Natural killer cell treated with Interleukin-12 subunit alpha and Interleukin-12 subunit beta and Interleukin-15 and Interleukin-18, amount 100 ng/mL, for 72 hours (primary cell): ENCODE data around the gene COPS4. TPM values are rescaled to one million over a fixed set of nuclear protein-coding genes. Genes with fewer than 3 reads are reported as not detected.
"Not testable (repeated sequence)": the region's sequence is repeated elsewhere in the genome, so short reads cannot be mapped to it uniquely, and the experiment has no call there.

ENCODE experiments used
- ATAC-seq, 2 donors: fragments of 150-1000 bp; cut with Tn5 transposase in 1 of 2; sonication (Bioruptor Pico), chemical (Tn5 transposase) in 1 of 2; 2 replicates each; pipeline ENCODE4 v1.10.0; 2021
- DNase-seq: peaks from one replicate; pipeline ENCODE4 v3.0.0; 2022; ENCODE audit warnings: low spot score
- H3K27ac Mint-ChIP-seq, 2 donors: 1 replicate in 1 of 2; 2 replicates in 1 of 2; pipeline ENCODE4 v1.8.0; 2022; ENCODE audit warnings: mixed read lengths in 2 of 2, mild to moderate bottlenecking in 1 of 2, moderate library complexity in 1 of 2
- H3K27me3 Mint-ChIP-seq, 2 donors: 1 replicate in 1 of 2; 2 replicates in 1 of 2; pipeline ENCODE4 v1.8.0; 2022; ENCODE audit warnings: mixed read lengths in 2 of 2
- H3K36me3 Mint-ChIP-seq: one replicate; pipeline ENCODE4 v1.8.0; 2022; ENCODE audit warnings: mixed read lengths
- H3K4me1 Mint-ChIP-seq, 2 donors: 1 replicate in 1 of 2; 2 replicates in 1 of 2; pipeline ENCODE4 v1.8.0; 2022; ENCODE audit warnings: low read depth in 2 of 2, mixed read lengths in 2 of 2, mild to moderate bottlenecking in 1 of 2
- H3K4me3 Mint-ChIP-seq: one replicate; pipeline ENCODE4 v1.8.0; 2022; ENCODE audit warnings: mixed read lengths
- H3K9me3 Mint-ChIP-seq: 2 replicates; pipeline ENCODE4 v1.8.0; 2022; ENCODE audit warnings: mixed read lengths
- total RNA-seq, 2 donors: library from RNA; stranded (reverse); gene quantifications; one replicate each; pipeline ENCODE4 v1.2.3, GENCODE V29; 2022

The COPS4 gene
- total RNA-seq = 10 to 100 TPM; 28.2 to 35.6 TPM

DNA sequence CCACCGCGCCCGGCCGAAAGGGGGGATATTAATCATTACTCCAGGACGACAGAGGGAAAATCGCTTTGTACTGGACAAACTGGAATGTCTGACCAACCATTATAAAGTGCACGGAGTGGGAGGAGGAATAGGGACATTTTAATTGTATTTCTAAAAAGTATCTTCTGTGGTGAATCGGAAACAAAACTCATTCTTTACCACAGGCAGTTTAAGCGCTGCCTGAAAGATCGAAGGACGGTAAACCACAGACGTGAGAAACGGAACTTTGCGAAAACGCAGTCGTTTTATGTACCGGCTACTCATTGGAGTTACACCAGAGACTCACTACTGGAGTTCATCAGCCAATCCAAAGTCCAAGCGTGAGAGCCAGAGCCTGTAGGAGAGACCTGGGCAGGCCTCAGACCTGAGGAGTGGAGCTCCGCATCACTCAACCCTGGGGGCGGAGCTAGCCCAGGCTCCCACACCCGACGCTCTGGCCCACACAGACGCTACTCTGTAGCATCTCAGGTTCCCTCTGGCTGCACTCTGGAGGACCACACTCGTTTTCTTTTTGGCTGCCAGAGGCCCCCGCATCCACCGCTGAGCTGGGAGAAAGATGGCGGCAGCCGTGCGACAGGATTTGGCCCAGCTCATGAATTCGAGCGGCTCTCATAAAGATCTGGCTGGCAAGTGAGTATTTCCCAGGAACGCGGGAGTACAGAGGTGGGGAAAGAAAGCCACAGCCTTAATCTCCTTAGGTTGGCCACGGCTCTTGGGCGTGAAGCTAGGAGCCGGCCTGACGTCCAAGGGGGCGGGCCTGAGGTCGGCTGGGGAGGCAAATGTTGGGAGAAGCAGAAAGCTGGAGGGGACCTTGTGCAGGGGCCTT, at the start of gene COPS4:
Gene COPS4 (plus strand): TSS at position 554 of the 865 bp plus-strand sequence. CDS start 42 bp downstream, at position 596.
- peak within 1 kb of the TSS; percentile 100 for H3K4me3 Mint-ChIP-seq
- peak within 1 kb of the TSS; percentile 94 to 100 for H3K27ac Mint-ChIP-seq
- H3K36me3 Mint-ChIP-seq = peaks cover 5% of the 10 kb centered on the region
- no peaks in the 10 kb centered on the region for H3K9me3 Mint-ChIP-seq
- ATAC-seq (peak; percentile 100), DNase-seq (peak; percentile 98)
- H3K27me3 Mint-ChIP-seq = no peaks in the 10 kb centered on the region
- peaks cover 23 to 26% of the 10 kb centered on the region in 2 donors for H3K4me1 Mint-ChIP-seq

DNA sequence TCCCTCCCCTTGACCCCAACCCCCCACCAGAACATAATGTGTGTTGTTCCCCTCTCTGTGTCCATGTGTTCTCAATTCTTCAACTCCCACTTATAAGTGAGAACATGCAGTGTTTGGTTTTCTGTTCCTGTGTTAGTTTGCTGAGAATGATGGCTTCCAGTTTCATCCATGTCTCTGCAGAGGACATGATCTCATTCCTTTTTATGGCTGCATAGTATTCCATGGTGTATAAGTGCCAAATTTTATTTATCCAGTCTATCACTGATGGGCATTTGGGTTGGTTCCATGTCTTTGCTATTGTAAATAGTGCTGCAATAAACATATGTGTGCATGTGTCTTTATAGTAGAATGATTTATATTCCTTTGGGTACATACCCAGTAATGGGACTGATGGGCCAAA, 47.5 kb upstream of the COPS4 start:
- H3K27ac Mint-ChIP-seq, H3K36me3 Mint-ChIP-seq, H3K4me3 Mint-ChIP-seq, H3K27me3 Mint-ChIP-seq, H3K9me3 Mint-ChIP-seq, DNase-seq, ATAC-seq: not testable (repeated sequence)
- H3K4me1 Mint-ChIP-seq = peaks cover 21 to 31% of the 10 kb centered on the region in 2 donors

DNA sequence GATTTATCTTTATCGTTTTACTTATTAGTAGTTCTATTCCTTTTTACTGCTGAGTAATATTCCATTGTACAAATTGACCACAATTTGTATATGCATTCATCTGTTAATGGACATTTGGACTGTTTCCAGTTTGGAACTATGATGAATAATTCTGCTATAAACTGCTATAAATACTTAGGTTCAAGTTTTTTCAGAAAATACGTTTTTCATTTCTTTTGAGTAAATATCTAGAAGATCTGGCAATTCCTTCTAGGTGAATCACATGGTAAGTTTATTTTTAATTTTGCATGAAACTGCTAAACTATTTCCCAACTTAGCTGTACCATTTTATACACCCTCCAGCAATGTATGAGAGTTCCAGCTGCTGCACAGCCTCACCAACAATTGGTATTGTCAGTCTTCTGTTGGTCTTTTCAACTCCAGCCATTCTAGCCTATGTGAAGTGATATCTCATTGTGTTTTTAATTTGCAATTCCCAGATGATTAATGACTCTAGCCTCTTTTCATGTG, 46.6 kb upstream of the COPS4 start:
- DNase-seq (no peak), ATAC-seq (no peak)
- Mint-ChIP-seq H3K4me1 (peaks cover 21 to 31% of the 10 kb centered on the region in 2 donors), H3K27me3 (no peaks in the 10 kb centered on the region), H3K27ac (no peak overlapping the region), H3K36me3 (peaks cover 6% of the 10 kb centered on the region), H3K4me3 (no peak overlapping the region), H3K9me3 (no peaks in the 10 kb centered on the region)

DNA sequence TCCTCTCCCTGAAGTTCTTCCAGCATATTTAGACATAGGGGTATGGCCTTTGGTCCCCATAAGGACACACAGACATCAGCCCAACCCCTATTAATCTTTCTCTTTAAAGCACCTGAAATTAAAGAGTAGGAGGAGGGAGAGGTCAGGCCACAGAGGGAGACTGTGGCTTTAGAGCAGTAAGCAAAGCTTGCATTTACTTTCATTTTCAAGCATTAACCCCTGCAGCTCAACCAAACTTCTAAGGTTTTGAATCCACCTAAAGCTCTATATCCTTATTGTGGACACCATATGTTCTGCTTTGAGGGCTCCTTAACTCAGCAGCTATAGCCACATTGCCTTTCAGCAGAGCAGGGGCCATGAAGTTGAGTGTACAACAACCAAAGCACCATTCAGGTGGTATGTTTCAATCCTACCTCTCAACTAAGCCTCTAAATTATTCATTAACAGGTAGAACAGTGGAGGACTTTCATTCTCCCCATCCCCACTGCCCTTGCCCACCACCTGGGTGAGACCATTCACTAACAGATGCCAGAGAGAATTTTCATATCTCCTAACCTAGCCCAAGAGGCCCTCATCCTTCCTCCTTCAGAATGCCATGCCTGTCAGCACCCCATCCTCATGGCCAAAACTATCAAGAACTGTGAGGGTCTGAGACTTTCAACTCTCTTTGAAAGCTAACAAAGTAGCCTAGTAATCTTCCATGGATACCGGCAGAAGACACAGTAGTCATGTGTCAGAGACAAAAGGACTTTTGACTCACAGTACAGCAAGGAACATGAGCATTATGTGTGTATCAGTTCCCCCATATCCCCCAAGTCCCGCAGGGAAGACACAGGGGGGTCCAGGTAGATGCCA, 45.2 kb upstream of the COPS4 start:
- Mint-ChIP-seq H3K27ac (peak overlapping the region; percentile 49 to 81), H3K4me1 (peaks cover 14 to 23% of the 10 kb centered on the region in 2 donors), H3K36me3 (no peaks in the 10 kb centered on the region), H3K9me3 (no peaks in the 10 kb centered on the region), H3K27me3 (no peaks in the 10 kb centered on the region), H3K4me3 (peak overlapping the region; percentile 57)
- ATAC-seq (peak; percentile 64 to 70), DNase-seq (no peak)

DNA sequence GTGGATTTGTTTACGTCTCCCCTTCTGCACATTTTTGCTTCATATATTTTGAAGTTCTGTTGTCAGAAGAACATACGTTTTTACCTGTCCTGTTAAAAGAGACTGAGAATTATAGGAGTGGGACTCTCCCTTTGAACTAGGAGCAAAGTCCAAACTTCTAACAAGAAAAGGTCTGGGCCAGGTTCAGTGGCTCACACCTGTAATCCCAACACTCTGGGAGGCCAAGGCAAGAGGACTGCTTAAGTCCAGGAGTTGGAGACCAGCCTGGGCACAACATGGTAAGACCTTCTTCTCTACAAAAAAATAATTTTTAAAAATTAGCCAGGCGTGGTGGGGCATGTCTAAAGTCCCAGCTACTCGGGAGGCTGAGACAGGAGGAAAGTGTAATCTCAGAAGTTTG, 40.1 kb upstream of the COPS4 start:
- DNase-seq = no peak
- Mint-ChIP-seq H3K4me1 (peaks cover 9 to 31% of the 10 kb centered on the region in 2 donors), H3K27me3 (no peaks in the 10 kb centered on the region), H3K36me3 (no peaks in the 10 kb centered on the region), H3K4me3 (no peak overlapping the region), H3K27ac (no peak overlapping the region), H3K9me3 (no peaks in the 10 kb centered on the region)
- no peak for ATAC-seq

DNA sequence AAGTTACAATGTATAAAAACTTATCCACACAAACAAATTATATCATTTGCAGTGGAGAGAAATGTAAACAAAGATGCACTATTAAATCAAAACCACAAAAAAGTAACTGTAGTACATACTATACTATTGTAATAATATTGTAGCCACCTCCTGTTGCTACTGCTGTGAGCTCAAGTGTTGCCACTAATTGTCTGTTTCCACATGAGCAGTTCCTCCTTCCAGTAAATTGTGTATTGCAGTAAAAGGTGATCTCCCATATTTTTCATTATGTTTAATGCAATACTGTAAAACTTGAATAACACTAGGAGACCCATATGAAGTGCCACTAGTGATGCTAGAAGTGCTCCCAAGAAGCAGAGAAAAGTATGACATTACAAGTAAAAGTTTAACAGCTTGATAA, 36.1 kb upstream of the COPS4 start:
- Mint-ChIP-seq H3K4me1 (peaks cover 5 to 19% of the 10 kb centered on the region in 2 donors), H3K36me3 (no peaks in the 10 kb centered on the region), H3K27me3 (no peaks in the 10 kb centered on the region), H3K4me3 (no peak overlapping the region), H3K9me3 (no peaks in the 10 kb centered on the region), H3K27ac (no peak overlapping the region)
- ATAC-seq = no peak
- no peak for DNase-seq

DNA sequence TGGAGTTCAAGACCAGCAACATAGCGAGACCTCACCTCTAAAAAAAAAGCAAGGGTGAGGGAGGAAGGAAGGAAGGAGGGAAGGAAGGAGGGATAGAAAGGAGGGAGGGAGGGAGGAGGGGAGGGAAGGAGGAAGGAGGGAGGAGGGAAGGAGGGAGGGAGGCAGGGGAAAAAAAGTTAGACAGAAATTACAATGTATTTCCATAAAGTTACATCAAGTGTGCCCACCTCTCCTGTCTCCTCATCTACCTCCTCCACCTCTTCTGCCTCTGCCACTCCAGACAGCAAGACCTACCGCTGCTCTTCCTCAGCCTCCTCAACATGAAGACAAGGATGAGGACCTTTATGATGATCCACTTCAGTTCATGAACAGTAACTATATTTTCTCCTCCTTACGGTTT, 32.7 kb upstream of the COPS4 start:
- peaks cover 14 to 22% of the 10 kb centered on the region in 2 donors for H3K4me1 Mint-ChIP-seq
- H3K27ac Mint-ChIP-seq = no peak overlapping the region
- no peak overlapping the region for H3K4me3 Mint-ChIP-seq
- no peaks in the 10 kb centered on the region for H3K36me3 Mint-ChIP-seq
- H3K27me3 Mint-ChIP-seq = no peaks in the 10 kb centered on the region
- DNase-seq (no peak), ATAC-seq (no peak)
- no peaks in the 10 kb centered on the region for H3K9me3 Mint-ChIP-seq

DNA sequence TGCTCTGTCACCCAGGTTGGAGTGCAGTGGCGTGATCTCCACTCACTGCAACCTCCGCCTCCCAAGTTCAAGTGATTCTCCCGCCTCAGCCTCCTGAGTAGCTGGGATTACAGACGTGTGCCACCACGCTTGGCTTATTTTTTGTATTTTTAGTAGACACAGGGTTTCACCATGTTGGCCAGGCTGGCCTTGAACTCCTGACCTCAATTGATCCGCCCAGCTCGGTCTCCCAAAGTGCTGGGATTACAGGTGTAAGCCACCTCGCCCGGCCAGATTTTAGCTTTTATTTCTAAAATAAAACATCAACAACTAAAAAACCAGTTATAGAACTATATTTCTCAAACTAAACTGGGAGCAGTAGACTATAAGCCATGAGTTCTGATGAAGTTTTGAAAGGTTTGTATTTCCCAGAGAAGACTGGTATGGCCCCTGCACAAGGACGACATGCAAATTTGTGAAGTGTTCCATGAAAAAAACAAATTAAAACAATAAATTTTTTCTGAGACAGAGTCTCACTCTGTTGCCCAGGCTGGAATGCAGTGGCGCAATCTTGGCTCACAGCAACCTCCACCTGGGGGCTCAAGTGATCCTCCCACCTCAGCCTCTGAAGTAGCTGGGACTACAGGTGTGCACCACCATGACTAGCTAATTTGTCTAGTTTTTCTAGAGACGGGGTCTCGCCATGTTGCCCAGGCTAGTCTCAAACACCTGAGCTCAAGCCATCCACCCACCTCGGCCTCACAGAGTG, 31.8 kb upstream of the COPS4 start:
- H3K4me1 Mint-ChIP-seq = peaks cover 20 to 26% of the 10 kb centered on the region in 2 donors
- ATAC-seq, H3K27me3 Mint-ChIP-seq, H3K4me3 Mint-ChIP-seq, H3K36me3 Mint-ChIP-seq, H3K9me3 Mint-ChIP-seq, DNase-seq, H3K27ac Mint-ChIP-seq: not testable (repeated sequence)

DNA sequence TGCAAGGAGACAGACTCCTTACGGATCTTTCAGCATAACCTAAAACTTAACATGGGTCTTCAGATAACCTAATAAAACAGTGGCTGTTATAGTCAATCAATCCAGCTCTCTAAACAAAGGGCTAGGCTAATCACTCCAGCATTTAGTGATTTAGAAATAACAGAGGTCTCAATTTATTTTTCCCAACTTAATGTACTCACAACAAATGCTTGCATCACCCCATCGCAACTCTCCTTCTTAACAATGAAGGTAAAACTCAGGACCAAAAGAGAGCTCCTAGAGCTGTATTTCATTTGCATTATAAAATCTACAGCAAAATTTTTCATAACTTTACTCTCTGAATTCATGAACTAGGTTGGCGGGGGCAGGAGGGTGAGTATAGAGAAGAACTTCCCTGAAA, 25.5 kb upstream of the COPS4 start:
- DNase-seq (no peak), ATAC-seq (no peak)
- Mint-ChIP-seq H3K4me3 (peak overlapping the region; percentile 93), H3K27me3 (no peaks in the 10 kb centered on the region), H3K4me1 (peaks cover 56 to 58% of the 10 kb centered on the region in 2 donors), H3K9me3 (no peaks in the 10 kb centered on the region), H3K36me3 (no peaks in the 10 kb centered on the region), H3K27ac (peak overlapping the region; percentile 90 to 99)

DNA sequence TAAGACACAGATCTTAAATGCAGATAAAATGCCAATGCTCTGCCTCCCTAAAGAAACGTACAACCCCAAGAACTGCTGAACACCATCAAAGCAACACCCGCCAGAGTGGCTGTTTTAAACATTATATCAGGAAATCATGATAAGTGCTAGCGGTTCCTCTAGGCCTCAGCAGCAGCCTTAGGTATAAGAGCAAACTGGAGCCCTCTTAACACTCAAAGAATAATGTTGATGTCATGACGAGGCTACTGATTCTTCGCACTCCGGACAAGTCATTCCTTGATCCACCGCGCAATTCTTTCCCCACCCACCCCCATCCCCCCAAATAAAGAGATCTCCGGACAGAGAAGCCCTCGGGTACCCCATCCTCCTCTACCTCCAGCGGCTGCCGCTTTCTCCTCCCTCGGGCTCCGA, 24.9 kb upstream of the COPS4 start:
- ATAC-seq (peak in 1 of 2 donors; percentile 3), DNase-seq (no peak)
- Mint-ChIP-seq H3K4me1 (peaks cover 56 to 58% of the 10 kb centered on the region in 2 donors), H3K27me3 (no peaks in the 10 kb centered on the region), H3K36me3 (no peaks in the 10 kb centered on the region), H3K27ac (peak overlapping the region; percentile 90 to 99), H3K4me3 (peak overlapping the region; percentile 93), H3K9me3 (no peaks in the 10 kb centered on the region)

DNA sequence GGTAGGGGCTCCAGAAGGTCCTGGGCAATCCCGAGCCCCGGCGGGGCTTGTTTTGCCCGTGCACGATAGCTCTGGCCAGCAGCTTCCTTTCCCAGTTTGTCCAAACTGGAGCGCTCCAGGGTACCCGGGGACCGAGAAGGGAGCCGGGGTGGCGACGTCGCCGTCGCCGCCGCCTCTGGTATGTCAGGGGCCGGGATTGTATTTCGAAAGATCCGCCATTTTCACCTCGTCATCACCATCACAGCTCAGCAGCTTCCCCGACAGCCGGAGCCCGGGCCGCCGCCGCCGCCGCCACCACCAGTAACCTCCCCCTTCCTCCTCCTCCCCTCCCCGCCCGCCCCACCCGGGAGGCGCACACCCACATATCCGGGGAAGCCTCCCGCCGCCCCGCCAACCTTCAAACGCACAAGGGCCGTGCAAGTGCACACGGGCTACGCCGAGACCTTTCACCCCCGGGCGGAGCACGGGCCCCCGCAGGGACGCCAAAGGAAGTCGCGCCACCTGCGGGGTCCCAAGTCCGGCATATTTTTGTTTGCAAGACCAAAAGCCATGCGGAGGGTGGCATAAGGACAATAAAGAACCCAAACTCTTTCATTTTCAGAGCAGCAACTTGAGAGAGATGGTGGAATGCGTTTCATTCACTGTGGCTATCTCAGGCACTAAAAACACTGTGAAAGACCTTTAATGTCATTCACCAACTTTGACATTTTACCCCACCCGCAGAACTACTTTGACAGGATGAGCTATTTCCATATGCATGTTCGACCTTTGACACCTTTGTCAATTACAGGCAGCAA, 24.3 kb upstream of the COPS4 start, which contains the start of gene LIN54:
Gene LIN54 (minus strand): TSS at position 302 of the 797 bp plus-strand sequence. CDS start 25,979 bp downstream, outside the sequence.
- H3K9me3 Mint-ChIP-seq = no peaks in the 10 kb centered on the region
- H3K4me1 Mint-ChIP-seq = peaks cover 53 to 55% of the 10 kb centered on the region in 2 donors
- ATAC-seq = peak; percentile 74 to 80
- H3K27ac Mint-ChIP-seq = peak within 1 kb of the TSS; percentile 90 to 99
- H3K4me3 Mint-ChIP-seq = peak within 1 kb of the TSS; percentile 93
- H3K36me3 Mint-ChIP-seq = no peaks in the 10 kb centered on the region
- H3K27me3 Mint-ChIP-seq = no peaks in the 10 kb centered on the region
- peak; percentile 92 for DNase-seq

DNA sequence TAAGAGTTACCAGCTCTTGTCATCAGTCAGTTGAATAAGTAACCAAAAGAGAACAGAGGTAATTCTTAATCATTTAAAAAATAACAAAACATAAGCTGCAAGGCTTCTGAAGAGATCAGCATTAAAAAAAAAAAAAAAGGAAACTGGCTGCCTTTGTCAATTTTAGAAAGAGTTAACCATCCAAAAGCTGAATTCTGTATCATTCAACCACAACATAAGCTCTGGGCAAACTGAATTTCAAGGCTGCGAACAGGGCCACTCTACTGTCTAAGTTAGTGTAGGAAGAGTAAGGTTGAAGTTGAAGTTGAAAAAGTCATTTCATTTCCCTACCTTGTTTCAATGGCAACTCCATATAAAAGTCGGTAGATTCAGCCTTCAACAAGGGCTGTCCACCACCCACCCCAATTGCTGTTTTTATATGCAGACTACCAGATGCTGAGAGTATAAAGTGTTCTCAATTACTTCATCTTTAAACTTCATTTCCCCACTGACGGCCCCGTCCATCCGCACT, 23.2 kb upstream of the COPS4 start:
- no peak for ATAC-seq
- Mint-ChIP-seq H3K4me1 (peaks cover 47 to 51% of the 10 kb centered on the region in 2 donors), H3K27me3 (no peaks in the 10 kb centered on the region), H3K9me3 (no peaks in the 10 kb centered on the region), H3K4me3 (peak overlapping the region; percentile 93), H3K36me3 (no peaks in the 10 kb centered on the region), H3K27ac (peak overlapping the region; percentile 90 to 99)
- no peak for DNase-seq
